Stomach (tissue), 4 donors: ENCODE measurements around the gene NT5C2.

ENCODE experiments used
- EP300 ChIP-seq: sonication (generic); formaldehyde crosslinking; IDR thresholded peaks from one replicate; pipeline ENCODE4 v1.6.1; 2017; ENCODE audit warnings: antibody characterized with exemption
- POLR2AphosphoS5 ChIP-seq, 3 donors: sonication (generic); formaldehyde crosslinking; IDR thresholded peaks; one replicate each; pipeline ENCODE4 v1.6.1; 2016; ENCODE audit warnings: antibody characterized with exemption in 3 of 3
- TF ChIP-seq, protein P1 (sequence below), 7 experiments: fragments of 450-650 bp in 4 of 7; fragments of 200-600 bp in 3 of 7; sonication (generic) in 3 of 7; IDR thresholded peaks; one replicate each; pipeline ENCODE4 v1.5.1; 2016 to 2019; ENCODE audit warnings: antibody characterized with exemption in 7 of 7, control low read depth in 2 of 7, mild to moderate bottlenecking in 1 of 7

DNA sequence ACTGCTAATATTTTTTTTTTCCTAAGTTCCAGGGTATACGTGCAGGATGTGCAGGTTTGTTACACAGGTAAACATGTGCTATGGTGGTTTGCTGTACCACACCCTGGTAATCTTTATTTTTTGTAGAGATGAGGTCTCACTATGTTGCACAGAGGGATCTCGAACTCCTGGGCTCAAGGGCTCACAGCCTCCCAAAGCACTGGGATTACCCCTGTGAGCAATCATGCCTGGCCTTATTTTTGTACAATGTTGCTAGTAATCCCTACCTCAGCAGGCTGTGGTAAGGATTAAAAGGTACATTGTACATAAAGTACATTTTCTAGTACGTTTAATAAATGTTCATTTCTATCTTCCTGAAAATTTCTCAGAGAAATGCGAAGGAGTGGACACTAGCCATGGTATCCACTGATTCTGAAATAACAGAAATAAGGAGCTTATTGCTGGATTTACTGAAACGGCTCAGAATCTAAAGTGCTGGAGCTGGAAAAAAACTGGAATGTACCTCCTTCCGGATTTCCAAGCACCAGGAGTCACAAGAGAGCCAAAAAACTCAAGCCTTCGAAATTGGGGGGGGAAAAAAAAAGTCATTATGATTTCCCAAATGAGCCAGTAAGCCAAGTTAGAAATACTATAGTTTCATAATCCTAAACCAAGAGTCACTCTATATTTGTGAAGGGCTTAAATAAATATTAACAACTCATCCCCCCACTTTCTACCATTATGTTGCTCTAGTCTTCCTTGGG, 69.6 kb downstream of the NT5C2 start:
- TF ChIP-seq, protein P1, sequence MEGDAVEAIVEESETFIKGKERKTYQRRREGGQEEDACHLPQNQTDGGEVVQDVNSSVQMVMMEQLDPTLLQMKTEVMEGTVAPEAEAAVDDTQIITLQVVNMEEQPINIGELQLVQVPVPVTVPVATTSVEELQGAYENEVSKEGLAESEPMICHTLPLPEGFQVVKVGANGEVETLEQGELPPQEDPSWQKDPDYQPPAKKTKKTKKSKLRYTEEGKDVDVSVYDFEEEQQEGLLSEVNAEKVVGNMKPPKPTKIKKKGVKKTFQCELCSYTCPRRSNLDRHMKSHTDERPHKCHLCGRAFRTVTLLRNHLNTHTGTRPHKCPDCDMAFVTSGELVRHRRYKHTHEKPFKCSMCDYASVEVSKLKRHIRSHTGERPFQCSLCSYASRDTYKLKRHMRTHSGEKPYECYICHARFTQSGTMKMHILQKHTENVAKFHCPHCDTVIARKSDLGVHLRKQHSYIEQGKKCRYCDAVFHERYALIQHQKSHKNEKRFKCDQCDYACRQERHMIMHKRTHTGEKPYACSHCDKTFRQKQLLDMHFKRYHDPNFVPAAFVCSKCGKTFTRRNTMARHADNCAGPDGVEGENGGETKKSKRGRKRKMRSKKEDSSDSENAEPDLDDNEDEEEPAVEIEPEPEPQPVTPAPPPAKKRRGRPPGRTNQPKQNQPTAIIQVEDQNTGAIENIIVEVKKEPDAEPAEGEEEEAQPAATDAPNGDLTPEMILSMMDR (IDR thresholded peaks at IDR 0.05) = no peak
- TF ChIP-seq EP300 (no peak), POLR2AphosphoS5 (IDR thresholded peaks at IDR 0.05) (no peak)
